ENCODE results near the gene SEMA3D. TPM values are rescaled to one million over a fixed set of nuclear protein-coding genes. Genes with fewer than 3 reads are reported as not detected.

The SEMA3D gene
- total and polyA plus RNA-seq, 9 of the 15 experiments (the other 6 are each of a cell fraction or from before 2014, with no cell fraction given): 0.01 to 0.10 (median 0.04) TPM; not detected in 1

GRCh38 chr7:85079434-85079833 is 107.4 kb downstream of the SEMA3D start:
- Histone ChIP-seq H3K79me2 (ENCODE audit: control insufficient read depth, insufficient read depth, low read length) (no peaks in the 10 kb centered on the region), H3K4me1 (replicated peaks in 1 of 2; ENCODE audit: control insufficient read depth in 2 of 2, insufficient read depth in 2 of 2, low read length in 2 of 2) (no peaks in the 10 kb centered on the region), H3K27ac (ENCODE audit: extremely low read depth, low read depth, low read length) (no peak overlapping the region), H4K20me1 (replicated peaks; ENCODE audit: control insufficient read depth, insufficient read depth, low read length) (no peaks in the 10 kb centered on the region), H3K9ac (ENCODE audit: insufficient read depth in 1 of 2, low read depth in 2 of 2, low read length in 2 of 2) (no peak overlapping the region), H3K9me3 (replicated peaks; ENCODE audit: control insufficient read depth, insufficient read depth, low read depth, low read length) (no peaks in the 10 kb centered on the region), H3K4me3 (no peak overlapping the region), H3K4me2 (ENCODE audit: insufficient read depth, low read length) (no peak overlapping the region), H3K36me3 (ENCODE audit: control insufficient read depth, insufficient read depth, low read length) (no peaks in the 10 kb centered on the region), H3K9me1 (ENCODE audit: control insufficient read depth, insufficient read depth, low read length) (no peaks in the 10 kb centered on the region), H2AFZ (ENCODE audit: low read depth, low read length) (no peak overlapping the region), H3K27me3 (ENCODE audit: control insufficient read depth in 2 of 2, insufficient read depth in 2 of 2, low read length in 2 of 2) (no peaks in the 10 kb centered on the region)
- intact Hi-C loops (cut with micrococcal nuclease): no loop called here
- ChIA-PET CTCF (ENCODE audit: low intra/inter-chr PET ratio) (interaction anchor here (0.5 kb wide), 1 partner anchor 13 kb away, joined by 3 read pairs; no protein-coding TSS in a partner anchor), POLR2A (no interaction called here)
- WGBS (ENCODE audit: insufficient coverage, low coverage, missing lambda C conversion rate): 0% methylated on average over 1 of the region's 1 CpG
- no TSS peak for BruUV-seq (replicated peaks)
- TF ChIP-seq HOXB6 (CRISPR knock-in tag; IDR thresholded peaks at IDR 0.05; ENCODE audit: borderline replicate concordance) (no peak), MAFG (tag; conservative IDR thresholded peaks at IDR 0.05) (no peak), MXD1 (CRISPR knock-in tag; IDR thresholded peaks at IDR 0.05; ENCODE audit: borderline replicate concordance, poor library complexity, severe bottlenecking) (no peak), RNF2 (IDR thresholded peaks at IDR 0.05) (no peak), HNRNPK (IDR thresholded peaks at IDR 0.05; ENCODE audit: low read depth, low read length, poor library complexity, severe bottlenecking) (no peak), ZFX (CRISPR knock-in tag; IDR thresholded peaks at IDR 0.05) (no peak)
- FAIRE-seq (no peak), ATAC-seq (no peak), DNase-seq (ENCODE audit: extremely low read depth in 1 of 4, low spot score in 3 of 4) (no peak)
- in situ Hi-C loops (cut with MboI): no loop called here

GRCh38 chr7:85078181-85078580 is 108.7 kb downstream of the SEMA3D start:
- FAIRE-seq: no peak
- intact Hi-C loops (cut with micrococcal nuclease) (no loop called here), in situ Hi-C loops (cut with MboI) (no loop called here)
- no peak overlapping the region for H3K4me2 ChIP-seq (ENCODE audit: insufficient read depth, low read length)
- no peaks in the 10 kb centered on the region for H3K9me3 ChIP-seq (replicated peaks; ENCODE audit: control insufficient read depth, insufficient read depth, low read depth, low read length)
- H3K9me1 ChIP-seq (ENCODE audit: control insufficient read depth, insufficient read depth, low read length): no peaks in the 10 kb centered on the region
- WGBS (ENCODE audit: insufficient coverage, low coverage, missing lambda C conversion rate): 2% methylated on average over 3 of the region's 3 CpGs
- ChIA-PET POLR2A (no interaction called here), CTCF (ENCODE audit: low intra/inter-chr PET ratio) (no interaction called here)
- H3K27ac ChIP-seq (ENCODE audit: extremely low read depth, low read depth, low read length): no peak overlapping the region
- no peaks in the 10 kb centered on the region for H3K36me3 ChIP-seq (ENCODE audit: control insufficient read depth, insufficient read depth, low read length)
- H3K9ac ChIP-seq (ENCODE audit: insufficient read depth in 1 of 2, low read depth in 2 of 2, low read length in 2 of 2): no peak overlapping the region
- no peaks in the 10 kb centered on the region for H4K20me1 ChIP-seq (replicated peaks; ENCODE audit: control insufficient read depth, insufficient read depth, low read length)
- no peak for DNase-seq (ENCODE audit: extremely low read depth in 1 of 4, low spot score in 3 of 4)
- H3K4me1 ChIP-seq (replicated peaks in 1 of 2; ENCODE audit: control insufficient read depth in 2 of 2, insufficient read depth in 2 of 2, low read length in 2 of 2): no peaks in the 10 kb centered on the region
- H3K79me2 ChIP-seq (ENCODE audit: control insufficient read depth, insufficient read depth, low read length): no peaks in the 10 kb centered on the region
- ATAC-seq: no peak
- H2AFZ ChIP-seq (ENCODE audit: low read depth, low read length): no peak overlapping the region
- TF ChIP-seq KDM2B (CRISPR knock-in tag; IDR thresholded peaks at IDR 0.05): no peak
- peak; percentile 19 for TF ChIP-seq U2AF1 (optimal IDR thresholded peaks at IDR 0.05; ENCODE audit: low read depth, low read length)
- H3K27me3 ChIP-seq (ENCODE audit: control insufficient read depth in 2 of 2, insufficient read depth in 2 of 2, low read length in 2 of 2): no peaks in the 10 kb centered on the region
- H3K4me3 ChIP-seq: no peak overlapping the region
- BruUV-seq (replicated peaks): no TSS peak

Measured in K562 (cell line).